Measurements from ENCODE around the gene TRPV5. TPM values are rescaled to one million over a fixed set of nuclear protein-coding genes. Genes with fewer than 3 reads are reported as not detected.

The TRPV5 gene
- total and polyA plus RNA-seq, 5 experiments from 2014 or later, result 0.30 TPM; not detected in 4

GRCh38 chr7:142915315-142915714, 18.2 kb downstream of the TRPV5 start:
- Mint-ChIP-seq H3K4me3 (no peak overlapping the region), H3K27me3 (peaks cover 8 to 42% (median 17%) of the 10 kb centered on the region in 5 donors), H3K36me3 (no peaks in the 10 kb centered on the region), H3K4me1 (peaks cover 0 to 4% (median 0%) of the 10 kb centered on the region in 4 donors), H3K9me3 (no peaks in the 10 kb centered on the region), H3K27ac (no peak overlapping the region)
- DNase-seq (no peak), ATAC-seq (no peak)
- POLR2A ChIA-PET, result no interaction called here

DNA sequence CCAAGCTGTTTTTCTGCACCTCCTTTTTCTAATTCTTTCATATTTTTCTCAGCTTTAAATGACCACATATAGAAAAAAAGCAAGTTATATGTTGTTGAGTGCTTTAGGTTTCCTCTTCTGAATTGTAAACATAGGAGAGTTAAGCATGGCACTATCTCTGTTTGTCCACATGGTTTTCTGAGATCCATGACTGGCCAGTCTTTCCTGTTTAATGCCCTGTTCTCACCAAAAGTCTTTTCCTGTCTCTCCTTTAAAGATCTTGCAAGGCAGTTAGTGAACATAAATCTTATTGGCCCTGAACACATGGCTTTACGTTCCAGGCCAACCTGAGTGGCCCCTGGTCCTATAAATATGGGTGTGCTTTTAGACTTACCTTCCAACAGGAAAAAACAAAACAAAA, 19.4 kb downstream of the TRPV5 start:
- Mint-ChIP-seq H3K4me1 (peaks cover 0 to 6% (median 0%) of the 10 kb centered on the region in 4 donors), H3K27me3 (peaks cover 8 to 46% (median 20%) of the 10 kb centered on the region in 5 donors), H3K4me3 (no peak overlapping the region), H3K27ac (no peak overlapping the region), H3K36me3 (no peaks in the 10 kb centered on the region), H3K9me3 (no peaks in the 10 kb centered on the region)
- POLR2A ChIA-PET, result no interaction called here
- ATAC-seq (no peak), DNase-seq (no peak)

- Mint-ChIP-seq H3K4me1 (peaks cover 0 to 6% (median 0%) of the 10 kb centered on the region in 4 donors), H3K36me3 (no peaks in the 10 kb centered on the region), H3K4me3 (no peak overlapping the region), H3K9me3 (no peaks in the 10 kb centered on the region), H3K27me3 (peaks cover 13 to 46% (median 25%) of the 10 kb centered on the region in 5 donors), H3K27ac (no peak overlapping the region)
- ATAC-seq, result no peak
- no peak for DNase-seq
- POLR2A ChIA-PET, result no interaction called here
Measured at GRCh38 chr7:142913566-142913965, 20.0 kb downstream of the TRPV5 start.

DNA sequence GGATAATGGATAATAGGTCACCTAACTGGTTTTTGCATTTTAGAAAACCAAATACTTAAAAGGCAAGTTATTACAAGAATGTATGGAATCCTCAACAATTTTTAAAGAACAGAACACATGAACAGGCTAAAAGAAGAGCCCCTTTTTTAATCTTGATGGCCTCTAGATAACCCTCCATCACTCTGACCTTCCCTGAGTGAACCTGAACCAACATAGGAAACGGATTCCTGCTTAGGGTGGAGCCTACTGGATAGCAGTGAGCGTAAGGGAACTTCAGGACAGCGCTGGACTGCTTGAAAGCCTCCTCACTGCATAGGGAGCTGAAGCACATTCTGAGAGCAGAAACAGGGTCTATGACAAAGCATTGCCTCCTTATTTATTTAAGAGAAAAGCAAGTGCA, 20.5 kb downstream of the TRPV5 start:
- POLR2A ChIA-PET, result no interaction called here
- no peak overlapping the region for H3K27ac Mint-ChIP-seq
- peaks cover 10 to 46% (median 24%) of the 10 kb centered on the region in 5 donors for H3K27me3 Mint-ChIP-seq
- no peaks in the 10 kb centered on the region for H3K36me3 Mint-ChIP-seq
- ATAC-seq, result no peak
- H3K4me1 Mint-ChIP-seq, result peaks cover 0 to 6% (median 0%) of the 10 kb centered on the region in 4 donors
- H3K9me3 Mint-ChIP-seq, result no peaks in the 10 kb centered on the region
- DNase-seq, result no peak
- H3K4me3 Mint-ChIP-seq, result no peak overlapping the region

GRCh38 chr7:142910481-142910880, 23.1 kb downstream of the TRPV5 start:
- H3K4me3 Mint-ChIP-seq, result no peak overlapping the region
- H3K36me3 Mint-ChIP-seq, result no peaks in the 10 kb centered on the region
- ATAC-seq, result no peak
- H3K27ac Mint-ChIP-seq, result no peak overlapping the region
- peaks cover 0 to 6% (median 0%) of the 10 kb centered on the region in 4 donors for H3K4me1 Mint-ChIP-seq
- POLR2A ChIA-PET, result no interaction called here
- DNase-seq, result no peak
- peaks cover 0 to 4% (median 0%) of the 10 kb centered on the region in 9 donors for H3K9me3 Mint-ChIP-seq
- H3K27me3 Mint-ChIP-seq, result peaks cover 12 to 41% (median 28%) of the 10 kb centered on the region in 5 donors

DNA sequence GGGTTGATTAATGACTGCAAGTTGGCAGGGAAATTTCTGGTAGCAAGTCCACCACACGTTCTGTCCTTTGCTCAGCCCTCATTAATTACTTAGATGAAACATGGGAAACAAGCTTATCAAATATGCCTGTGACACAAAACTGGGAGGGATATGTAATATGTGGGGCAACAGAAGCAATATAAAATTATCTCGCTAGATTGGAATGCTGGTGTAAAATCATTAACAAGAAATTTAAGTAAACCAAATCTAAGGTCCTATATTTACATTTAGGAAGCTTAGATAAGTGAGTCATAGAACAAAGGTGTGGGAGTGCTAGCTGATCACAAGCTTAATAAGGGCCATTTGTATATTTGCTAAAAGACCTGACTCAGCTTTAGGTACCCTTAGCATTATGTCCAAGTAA, 23.5 kb downstream of the TRPV5 start:
- Mint-ChIP-seq H3K27me3 (peaks cover 12 to 41% (median 28%) of the 10 kb centered on the region in 5 donors), H3K27ac (no peak overlapping the region), H3K36me3 (no peaks in the 10 kb centered on the region), H3K4me1 (peaks cover 0 to 6% (median 0%) of the 10 kb centered on the region in 4 donors), H3K9me3 (peaks cover 0 to 4% (median 0%) of the 10 kb centered on the region in 9 donors), H3K4me3 (no peak overlapping the region)
- POLR2A ChIA-PET, result no interaction called here
- ATAC-seq, result no peak
- no peak for DNase-seq

DNA sequence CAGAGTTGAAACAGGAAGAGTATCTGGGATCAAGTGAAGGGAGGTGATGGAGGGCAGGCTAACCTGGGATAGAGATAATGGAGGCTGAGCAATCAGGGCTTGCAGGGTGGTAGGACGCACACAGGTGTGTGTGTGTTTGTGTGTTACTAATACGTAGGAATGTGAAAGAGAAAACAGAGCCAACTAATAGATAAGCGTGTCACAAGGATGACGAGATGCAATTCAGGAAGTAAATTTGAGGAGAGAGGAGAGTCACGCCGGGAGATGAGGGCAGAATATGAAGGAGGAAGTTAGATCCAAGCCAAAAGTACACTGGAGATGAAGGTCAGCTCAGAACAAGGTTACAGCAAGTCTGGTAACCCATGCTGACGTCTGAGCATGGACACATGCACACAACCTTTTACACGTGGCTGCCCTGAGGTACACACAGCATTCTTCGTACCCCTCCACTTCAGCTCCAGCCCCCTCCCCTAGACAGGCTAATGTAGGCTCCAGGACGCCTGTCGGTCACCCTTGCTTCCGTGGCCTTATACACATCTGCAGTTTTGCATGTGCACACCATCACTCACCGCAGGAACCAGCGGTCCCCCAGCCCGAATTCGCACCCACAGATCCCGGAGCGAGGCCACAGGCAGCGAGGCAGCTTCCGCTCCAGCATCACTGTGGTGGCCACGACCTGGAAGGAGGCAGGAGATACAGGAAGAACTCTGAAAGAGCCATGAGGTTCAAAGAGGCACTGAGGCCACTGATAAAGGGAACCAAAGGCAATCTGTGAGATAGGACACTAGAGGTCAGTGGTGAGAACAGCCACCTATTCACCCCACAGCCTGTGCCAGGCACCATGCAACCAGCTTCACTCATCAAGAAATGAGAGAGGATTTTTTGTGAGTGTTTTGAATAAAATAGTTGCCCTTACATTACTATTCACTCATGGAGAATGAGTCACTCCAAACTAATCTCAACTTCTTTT, 24.3 kb downstream of the TRPV5 start:
- Mint-ChIP-seq H3K9me3 (peaks cover 0 to 7% (median 0%) of the 10 kb centered on the region in 9 donors), H3K4me1 (peaks cover 0 to 4% (median 0%) of the 10 kb centered on the region in 4 donors), H3K27me3 (peaks cover 12 to 41% (median 25%) of the 10 kb centered on the region in 5 donors), H3K27ac (no peak overlapping the region), H3K36me3 (no peaks in the 10 kb centered on the region), H3K4me3 (no peak overlapping the region)
- DNase-seq (no peak), ATAC-seq (peak in 1 of 2 donors; percentile 36)
- POLR2A ChIA-PET, result no interaction called here

DNA sequence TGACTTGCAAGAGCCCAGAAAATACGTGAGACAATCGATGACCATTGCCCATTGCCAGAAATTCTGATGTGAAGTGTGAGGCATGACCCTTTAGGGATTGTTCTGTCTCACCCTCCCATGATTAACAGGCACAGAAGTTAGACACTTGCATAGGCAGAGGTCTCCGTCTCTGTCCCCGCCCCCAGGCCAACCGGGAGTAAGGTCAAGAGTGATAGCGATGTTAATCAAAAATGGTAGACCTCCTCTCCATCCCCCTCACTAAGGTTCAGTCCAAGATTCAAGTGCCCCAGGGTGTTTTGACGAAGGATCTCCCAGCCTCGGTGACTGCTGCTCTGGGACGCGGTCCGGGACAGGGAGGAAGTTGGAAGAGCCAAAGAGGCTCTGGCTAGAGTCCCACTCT, 25.3 kb downstream of the TRPV5 start:
- ATAC-seq (no peak), DNase-seq (no peak)
- Mint-ChIP-seq H3K36me3 (no peaks in the 10 kb centered on the region), H3K9me3 (peaks cover 0 to 7% (median 0%) of the 10 kb centered on the region in 9 donors), H3K27ac (no peak overlapping the region), H3K4me3 (no peak overlapping the region), H3K27me3 (peaks cover 10 to 41% (median 25%) of the 10 kb centered on the region in 5 donors), H3K4me1 (peaks cover 0 to 2% (median 0%) of the 10 kb centered on the region in 4 donors)
- POLR2A ChIA-PET, result no interaction called here

GRCh38 chr7:142906643-142907042, 26.9 kb downstream of the TRPV5 start:
- no peak for DNase-seq
- POLR2A ChIA-PET, result no interaction called here
- H3K36me3 Mint-ChIP-seq, result no peaks in the 10 kb centered on the region
- no peak for ATAC-seq
- H3K27ac Mint-ChIP-seq, result no peak overlapping the region
- peaks cover 0 to 11% (median 0%) of the 10 kb centered on the region in 9 donors for H3K9me3 Mint-ChIP-seq
- no peak overlapping the region for H3K4me3 Mint-ChIP-seq
- peaks cover 0 to 2% (median 0%) of the 10 kb centered on the region in 4 donors for H3K4me1 Mint-ChIP-seq
- H3K27me3 Mint-ChIP-seq, result peaks cover 10 to 30% (median 21%) of the 10 kb centered on the region in 5 donors

GRCh38 chr7:142905759-142906158, 27.8 kb downstream of the TRPV5 start:
- H3K4me1 Mint-ChIP-seq, result peaks cover 0 to 2% (median 0%) of the 10 kb centered on the region in 4 donors
- H3K9me3 Mint-ChIP-seq, result peaks cover 0 to 11% (median 0%) of the 10 kb centered on the region in 9 donors
- H3K36me3 Mint-ChIP-seq, result no peaks in the 10 kb centered on the region
- ATAC-seq, result no peak
- no peak overlapping the region for H3K4me3 Mint-ChIP-seq
- POLR2A ChIA-PET, result no interaction called here
- H3K27me3 Mint-ChIP-seq, result peaks cover 7 to 23% (median 16%) of the 10 kb centered on the region in 5 donors
- no peak for DNase-seq
- no peak overlapping the region for H3K27ac Mint-ChIP-seq

- POLR2A ChIA-PET, result no interaction called here
- Mint-ChIP-seq H3K4me3 (no peak overlapping the region), H3K27me3 (peaks cover 7 to 14% (median 13%) of the 10 kb centered on the region in 5 donors), H3K36me3 (no peaks in the 10 kb centered on the region), H3K4me1 (no peaks in the 10 kb centered on the region), H3K27ac (no peak overlapping the region), H3K9me3 (peaks cover 0 to 11% (median 0%) of the 10 kb centered on the region in 9 donors)
- no peak for DNase-seq
- ATAC-seq, result no peak
Measured at GRCh38 chr7:142904128-142904527, 29.4 kb downstream of the TRPV5 start.

GRCh38 chr7:142901426-142902259, 31.9 kb downstream of the TRPV5 start:
- Mint-ChIP-seq H3K9me3 (peaks cover 0 to 11% (median 0%) of the 10 kb centered on the region in 9 donors), H3K4me3 (no peak overlapping the region), H3K36me3 (no peaks in the 10 kb centered on the region), H3K4me1 (no peaks in the 10 kb centered on the region), H3K27ac (no peak overlapping the region), H3K27me3 (peaks cover 0 to 5% (median 0%) of the 10 kb centered on the region in 5 donors)
- DNase-seq, result no peak
- POLR2A ChIA-PET, result no interaction called here
- ATAC-seq, result no peak

DNA sequence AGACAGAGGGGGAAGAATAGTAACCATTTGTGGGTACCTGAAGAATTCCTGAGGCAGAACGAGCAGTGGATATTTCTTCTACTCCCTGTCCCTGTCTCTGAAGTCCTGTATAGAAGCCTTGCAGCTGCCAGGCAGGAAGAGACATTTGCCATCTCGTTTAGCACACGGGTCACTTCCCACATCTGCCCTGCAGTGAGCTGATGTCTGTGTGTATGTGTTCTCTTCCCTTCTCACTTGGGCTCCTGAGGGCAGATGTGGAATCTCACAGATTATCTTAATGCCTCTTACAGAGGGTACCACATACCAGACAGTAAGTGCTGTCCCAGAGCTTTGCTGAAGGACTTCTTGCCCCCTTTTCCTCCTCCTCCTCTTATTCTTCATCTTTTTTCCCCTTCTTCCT, 33.9 kb downstream of the TRPV5 start:
- no peaks in the 10 kb centered on the region for H3K36me3 Mint-ChIP-seq
- no peak for DNase-seq
- ATAC-seq, result no peak
- no peak overlapping the region for H3K27ac Mint-ChIP-seq
- peaks cover 0 to 9% (median 0%) of the 10 kb centered on the region in 5 donors for H3K27me3 Mint-ChIP-seq
- no peaks in the 10 kb centered on the region for H3K4me1 Mint-ChIP-seq
- POLR2A ChIA-PET, result no interaction called here
- H3K9me3 Mint-ChIP-seq, result peaks cover 0 to 7% (median 0%) of the 10 kb centered on the region in 9 donors
- H3K4me3 Mint-ChIP-seq, result no peak overlapping the region

All from naive thymus-derived CD8-positive, alpha-beta T cell (primary cell).